H1 (cell line): ENCODE measurements around the gene TPP1.

Experiments used
- CTCF ChIP-seq, 3 experiments: IDR thresholded peaks; 1 replicate in 2 of 3; 2 replicates in 1 of 3; pipeline versions ENCODE4 v1.5.1 to v1.6.1; 2011; ENCODE audit warnings: low read length in 3 of 3, mild to moderate bottlenecking in 3 of 3, inconsistent platforms in 2 of 3, low read depth in 1 of 3, moderate library complexity in 1 of 3; ENCODE audit not compliant: insufficient read depth in 1 of 3; ENCODE audit errors: control extremely low read depth in 1 of 3
- POLR2A ChIP-seq, 2 experiments: IDR thresholded peaks; 1 replicate in 1 of 2; 2 replicates in 1 of 2; pipeline ENCODE4 v1.6.1; 2011; ENCODE audit warnings: low read depth in 2 of 2, low read length in 2 of 2, mild to moderate bottlenecking in 2 of 2; ENCODE audit errors: control extremely low read depth in 1 of 2
- SUZ12 ChIP-seq: fragments of 200-600 bp; sonication (generic); IDR thresholded peaks from 2 replicates; pipeline ENCODE4 v1.6.1; 2012; ENCODE audit warnings: mild to moderate bottlenecking, inconsistent platforms, low read length, moderate library complexity, mixed read lengths

GRCh38 chr11:6622261-6623171 lies 3.3 kb upstream of the TPP1 start:
- TF ChIP-seq CTCF (IDR thresholded peaks at IDR 0.05; ENCODE audit: control extremely low read depth in 1 of 3, insufficient read depth in 1 of 3, low read depth in 1 of 3, low read length in 3 of 3) (no peak), SUZ12 (no peak), POLR2A (IDR thresholded peaks at IDR 0.05; ENCODE audit: control extremely low read depth in 1 of 2, low read depth in 2 of 2, low read length in 2 of 2) (no peak)
